ENCODE results near the gene PDE4D. TPM values are rescaled to one million over a fixed set of nuclear protein-coding genes. Genes with fewer than 3 reads are reported as not detected.

Gene PDE4D
- total RNA-seq, 1 experiment from 2014 or later = 3.3 TPM

- peaks cover 2% of the 10 kb centered on the region; the same call in 1 of the 2 replicates for H3K36me3 Mint-ChIP-seq
- POLR2A ChIA-PET = no interaction called here
- ATAC-seq (peak; percentile 59), DNase-seq (ENCODE audit: low spot score) (no peak)
- H3K27me3 Mint-ChIP-seq (ENCODE audit: low read depth) = peaks cover 27% of the 10 kb centered on the region
- no peak for TF ChIP-seq E2F1 (CRISPR knock-in tag; IDR thresholded peaks at IDR 0.05)
- TF ChIP-seq, protein P1, sequence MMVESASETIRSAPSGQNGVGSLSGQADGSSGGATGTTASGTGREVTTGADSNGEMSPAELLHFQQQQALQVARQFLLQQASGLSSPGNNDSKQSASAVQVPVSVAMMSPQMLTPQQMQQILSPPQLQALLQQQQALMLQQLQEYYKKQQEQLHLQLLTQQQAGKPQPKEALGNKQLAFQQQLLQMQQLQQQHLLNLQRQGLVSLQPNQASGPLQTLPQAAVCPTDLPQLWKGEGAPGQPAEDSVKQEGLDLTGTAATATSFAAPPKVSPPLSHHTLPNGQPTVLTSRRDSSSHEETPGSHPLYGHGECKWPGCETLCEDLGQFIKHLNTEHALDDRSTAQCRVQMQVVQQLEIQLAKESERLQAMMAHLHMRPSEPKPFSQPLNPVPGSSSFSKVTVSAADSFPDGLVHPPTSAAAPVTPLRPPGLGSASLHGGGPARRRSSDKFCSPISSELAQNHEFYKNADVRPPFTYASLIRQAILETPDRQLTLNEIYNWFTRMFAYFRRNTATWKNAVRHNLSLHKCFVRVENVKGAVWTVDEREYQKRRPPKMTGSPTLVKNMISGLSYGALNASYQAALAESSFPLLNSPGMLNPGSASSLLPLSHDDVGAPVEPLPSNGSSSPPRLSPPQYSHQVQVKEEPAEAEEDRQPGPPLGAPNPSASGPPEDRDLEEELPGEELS (CRISPR knock-in tag; IDR thresholded peaks at IDR 0.05) = no peak
- TF ChIP-seq FOXP1 (CRISPR knock-in tag; IDR thresholded peaks at IDR 0.05; ENCODE audit: borderline replicate concordance) = no peak
- TF ChIP-seq CTCF (IDR thresholded peaks at IDR 0.05) = peak; percentile 25; the same call in 1 of the 2 replicates
- H3K4me1 Mint-ChIP-seq = peaks cover 12% of the 10 kb centered on the region; the same call in 1 of the 2 replicates
- no peak overlapping the region for H3K27ac Mint-ChIP-seq
- CTCF ChIA-PET = interaction anchor here (0.5 to 2.5 kb wide), 13 partner anchors 12 to 1673 kb away, joined by 3 to 12 read pairs (median 4); no protein-coding TSS in a partner anchor
- H3K9me3 Mint-ChIP-seq = peaks cover 4% of the 10 kb centered on the region
- H3K4me3 Mint-ChIP-seq = no peak overlapping the region
These were observed 858.9 kb downstream of the PDE4D start for GRCh38 chr5:59034498-59035186.

GRCh38 chr5:59027145-59027907, 866.2 kb downstream of the PDE4D start:
- peaks cover 8% of the 10 kb centered on the region for H3K9me3 Mint-ChIP-seq
- peaks cover 5% of the 10 kb centered on the region for H3K36me3 Mint-ChIP-seq
- no peak overlapping the region for H3K27ac Mint-ChIP-seq
- H3K4me3 Mint-ChIP-seq = no peak overlapping the region
- no peaks in the 10 kb centered on the region for H3K27me3 Mint-ChIP-seq (ENCODE audit: low read depth)
- DNase-seq (ENCODE audit: low spot score) (no peak), ATAC-seq (no peak)
- POLR2A ChIA-PET = no interaction called here
- CTCF ChIA-PET = no interaction called here
- no peaks in the 10 kb centered on the region for H3K4me1 Mint-ChIP-seq
- TF ChIP-seq ZNF416 (CRISPR knock-in tag; IDR thresholded peaks at IDR 0.05) (no peak), EMX1 (CRISPR knock-in tag; IDR thresholded peaks at IDR 0.05) (no peak), RELA (CRISPR knock-in tag; IDR thresholded peaks at IDR 0.05; ENCODE audit: borderline replicate concordance) (no peak), ZNF532 (CRISPR knock-in tag; IDR thresholded peaks at IDR 0.05; ENCODE audit: borderline replicate concordance) (no peak), ZNF232 (CRISPR knock-in tag; IDR thresholded peaks at IDR 0.05) (no peak), TEAD4 (CRISPR knock-in tag; IDR thresholded peaks at IDR 0.05) (no peak), CREM (CRISPR knock-in tag; IDR thresholded peaks at IDR 0.05) (no peak), KAT7 (CRISPR knock-in tag; IDR thresholded peaks at IDR 0.05; ENCODE audit: borderline replicate concordance) (no peak), GRHL2 (CRISPR knock-in tag; IDR thresholded peaks at IDR 0.05; ENCODE audit: insufficient replicate concordance, severe bottlenecking) (no peak), NR2C2 (CRISPR knock-in tag; IDR thresholded peaks at IDR 0.05) (no peak), NFE2L1 (CRISPR knock-in tag; IDR thresholded peaks at IDR 0.05) (no peak), GTF2I (CRISPR knock-in tag; conservative IDR thresholded peaks at IDR 0.05) (no peak), ZNF671 (CRISPR knock-in tag; IDR thresholded peaks at IDR 0.05) (no peak), ELF4 (CRISPR knock-in tag; IDR thresholded peaks at IDR 0.05; ENCODE audit: low read depth) (no peak), ZNF396 (CRISPR knock-in tag; IDR thresholded peaks at IDR 0.05; ENCODE audit: borderline replicate concordance) (no peak)
- TF ChIP-seq, protein P2, sequence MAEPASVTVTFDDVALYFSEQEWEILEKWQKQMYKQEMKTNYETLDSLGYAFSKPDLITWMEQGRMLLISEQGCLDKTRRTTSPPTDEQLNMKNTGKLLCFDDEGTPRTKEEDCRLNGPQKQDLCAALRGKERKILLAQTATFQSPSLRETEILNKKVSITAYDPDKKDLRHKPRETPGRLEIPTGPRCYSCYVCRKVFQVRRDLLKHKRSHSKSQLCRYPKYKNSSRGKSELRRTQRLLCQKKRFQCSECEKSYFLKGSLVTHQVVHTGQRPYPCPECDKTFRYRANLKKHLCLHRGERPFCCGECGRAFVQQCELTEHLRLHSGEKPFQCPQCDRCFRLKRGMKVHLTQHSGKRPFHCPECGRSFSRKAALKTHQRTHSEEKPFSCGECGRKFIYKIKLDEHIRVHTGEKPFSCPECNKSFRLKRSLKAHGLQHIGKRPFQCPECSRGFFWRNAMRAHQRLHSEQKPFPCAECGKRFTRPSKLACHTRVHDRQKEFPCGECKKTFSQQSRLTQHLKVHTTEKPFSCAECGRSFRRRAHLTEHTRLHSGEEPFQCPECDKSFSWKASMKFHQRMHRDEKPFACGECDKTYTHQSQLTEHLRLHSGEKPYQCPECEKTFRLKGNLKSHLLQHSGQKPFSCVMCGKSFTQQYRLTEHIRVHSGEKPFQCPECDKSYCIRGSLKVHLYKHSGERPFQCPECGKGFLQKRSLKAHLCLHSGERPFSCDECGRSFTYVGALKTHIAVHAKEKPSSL (CRISPR knock-in tag; conservative IDR thresholded peaks at IDR 0.05) = no peak
- TF ChIP-seq, protein P3, sequence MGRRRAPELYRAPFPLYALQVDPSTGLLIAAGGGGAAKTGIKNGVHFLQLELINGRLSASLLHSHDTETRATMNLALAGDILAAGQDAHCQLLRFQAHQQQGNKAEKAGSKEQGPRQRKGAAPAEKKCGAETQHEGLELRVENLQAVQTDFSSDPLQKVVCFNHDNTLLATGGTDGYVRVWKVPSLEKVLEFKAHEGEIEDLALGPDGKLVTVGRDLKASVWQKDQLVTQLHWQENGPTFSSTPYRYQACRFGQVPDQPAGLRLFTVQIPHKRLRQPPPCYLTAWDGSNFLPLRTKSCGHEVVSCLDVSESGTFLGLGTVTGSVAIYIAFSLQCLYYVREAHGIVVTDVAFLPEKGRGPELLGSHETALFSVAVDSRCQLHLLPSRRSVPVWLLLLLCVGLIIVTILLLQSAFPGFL (CRISPR knock-in tag; IDR thresholded peaks at IDR 0.05; ENCODE audit: borderline replicate concordance) = no peak
